GM12875 (cell line): ENCODE data around the gene CALM3.
A peak's percentile ranks its signal among the peaks of the same experiment; 100 is the strongest.

Experiments used
- H3K4me3 ChIP-seq: one replicate; pipeline ENCODE4 v1.5.1; 2011; ENCODE audit warnings: low read depth, low read length, control low read depth
- TF ChIP-seq, protein P1 (sequence below): IDR thresholded peaks from 2 replicates; pipeline ENCODE4 v1.5.1; 2011; ENCODE audit warnings: low read depth, mild to moderate bottlenecking, control low read depth, inconsistent platforms, low read length, moderate library complexity, borderline replicate concordance; ENCODE audit not compliant: insufficient read depth

The CALM3 gene

DNA sequence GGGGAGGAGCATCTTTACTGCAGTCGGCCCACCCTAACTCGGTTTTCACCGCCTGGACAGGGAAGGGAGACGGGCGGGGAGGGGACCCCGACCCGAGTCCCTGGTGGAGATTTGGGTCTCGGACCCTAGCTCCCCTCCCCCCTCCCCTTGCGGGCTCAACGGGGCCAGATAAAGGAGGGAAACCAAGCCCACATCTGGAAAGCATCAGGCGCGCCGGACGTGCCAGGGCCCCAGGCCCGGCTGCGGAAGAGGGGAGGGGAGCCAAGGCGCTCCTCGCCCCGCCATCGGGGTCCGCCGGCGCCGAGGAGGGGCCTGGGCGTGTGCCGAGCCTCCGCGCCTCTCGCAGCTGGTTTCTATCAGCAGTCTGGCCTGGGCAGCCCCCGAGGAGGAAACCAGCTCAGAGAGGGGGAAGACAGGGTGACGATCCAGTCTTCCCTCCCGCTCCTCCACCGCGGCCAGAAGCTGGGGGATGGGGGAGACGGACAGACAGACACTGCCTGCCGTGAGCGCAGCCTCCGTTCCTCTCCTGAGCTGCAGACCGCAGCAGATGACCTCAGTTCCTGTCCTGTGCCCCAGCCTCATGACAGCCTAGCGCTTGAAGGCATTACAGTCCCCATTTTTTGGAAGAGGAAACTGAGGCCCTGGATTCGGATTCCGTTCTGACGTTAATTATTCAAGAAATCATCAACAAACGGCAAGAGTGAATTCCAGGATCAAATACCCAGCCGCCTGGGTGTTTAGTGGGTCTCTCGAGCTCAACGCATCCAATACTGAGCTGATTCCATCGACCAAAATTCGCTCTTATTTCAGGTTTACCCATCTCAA, 38.4 kb downstream of the CALM3 start:
- TF ChIP-seq, protein P1, sequence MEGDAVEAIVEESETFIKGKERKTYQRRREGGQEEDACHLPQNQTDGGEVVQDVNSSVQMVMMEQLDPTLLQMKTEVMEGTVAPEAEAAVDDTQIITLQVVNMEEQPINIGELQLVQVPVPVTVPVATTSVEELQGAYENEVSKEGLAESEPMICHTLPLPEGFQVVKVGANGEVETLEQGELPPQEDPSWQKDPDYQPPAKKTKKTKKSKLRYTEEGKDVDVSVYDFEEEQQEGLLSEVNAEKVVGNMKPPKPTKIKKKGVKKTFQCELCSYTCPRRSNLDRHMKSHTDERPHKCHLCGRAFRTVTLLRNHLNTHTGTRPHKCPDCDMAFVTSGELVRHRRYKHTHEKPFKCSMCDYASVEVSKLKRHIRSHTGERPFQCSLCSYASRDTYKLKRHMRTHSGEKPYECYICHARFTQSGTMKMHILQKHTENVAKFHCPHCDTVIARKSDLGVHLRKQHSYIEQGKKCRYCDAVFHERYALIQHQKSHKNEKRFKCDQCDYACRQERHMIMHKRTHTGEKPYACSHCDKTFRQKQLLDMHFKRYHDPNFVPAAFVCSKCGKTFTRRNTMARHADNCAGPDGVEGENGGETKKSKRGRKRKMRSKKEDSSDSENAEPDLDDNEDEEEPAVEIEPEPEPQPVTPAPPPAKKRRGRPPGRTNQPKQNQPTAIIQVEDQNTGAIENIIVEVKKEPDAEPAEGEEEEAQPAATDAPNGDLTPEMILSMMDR: no peak
- peak overlapping the region; percentile 49 for H3K4me3 ChIP-seq

DNA sequence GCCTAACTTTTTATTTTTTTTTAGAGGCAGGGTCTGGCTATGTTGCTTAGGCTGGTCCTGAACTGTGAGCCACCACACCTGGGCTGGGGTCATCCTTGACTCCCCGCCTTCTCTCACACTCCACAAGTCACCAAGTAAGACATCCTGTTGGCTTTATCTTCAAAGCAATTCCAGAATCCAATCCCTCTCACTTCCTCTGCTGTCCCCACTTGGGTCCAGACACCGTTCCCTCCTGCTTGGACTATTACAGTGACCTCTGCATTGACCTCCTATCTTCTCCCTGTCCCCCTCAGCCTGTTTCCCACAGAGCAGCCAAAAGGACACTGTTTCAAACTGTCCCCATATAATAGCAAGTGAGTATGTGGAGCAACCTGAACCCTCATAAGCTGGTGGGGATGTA, 39.5 kb downstream of the CALM3 start:
- no peak overlapping the region for H3K4me3 ChIP-seq
- TF ChIP-seq, protein P1: no peak

DNA sequence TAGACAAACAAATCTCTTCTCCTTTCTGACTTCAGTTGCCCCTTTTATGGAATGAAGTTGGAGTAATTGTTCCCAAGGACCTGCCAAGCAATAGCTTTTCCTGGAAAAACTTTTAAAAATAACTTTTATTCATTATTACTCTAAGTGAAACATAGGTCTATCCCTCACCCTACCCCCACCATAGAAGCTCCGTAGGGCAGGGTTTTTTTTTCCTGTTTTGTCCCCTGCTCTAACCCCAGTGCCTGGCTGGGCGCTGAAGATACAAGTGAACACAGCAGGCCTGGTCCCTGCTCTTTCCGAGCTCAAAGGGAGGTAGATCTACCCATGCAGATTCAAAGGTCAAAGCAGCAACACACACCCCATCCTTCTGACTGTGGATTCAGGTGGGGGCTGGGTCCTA, 43.6 kb downstream of the CALM3 start:
- H3K4me3 ChIP-seq: no peak overlapping the region
- TF ChIP-seq, protein P1: no peak

DNA sequence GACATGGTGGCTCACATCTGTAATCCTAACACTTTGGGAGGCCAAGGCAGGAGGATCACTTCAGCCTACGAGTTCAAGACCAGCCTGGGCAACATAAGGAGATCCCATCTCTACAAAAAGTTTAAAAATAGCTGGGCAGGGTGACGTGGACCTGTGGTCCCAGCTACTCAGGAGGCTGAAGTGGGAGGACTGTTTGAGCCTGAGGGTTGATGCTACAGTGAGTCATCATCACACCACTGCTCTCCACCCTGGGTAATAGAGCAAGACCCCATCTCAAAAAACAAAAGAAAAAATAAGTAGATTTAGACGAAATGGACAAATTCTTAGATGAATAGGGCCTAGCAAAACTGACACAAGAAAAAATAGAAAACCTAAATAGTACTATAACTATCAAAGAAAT, 45.3 kb downstream of the CALM3 start:
- H3K4me3 ChIP-seq: no peak overlapping the region
- TF ChIP-seq, protein P1: no peak

DNA sequence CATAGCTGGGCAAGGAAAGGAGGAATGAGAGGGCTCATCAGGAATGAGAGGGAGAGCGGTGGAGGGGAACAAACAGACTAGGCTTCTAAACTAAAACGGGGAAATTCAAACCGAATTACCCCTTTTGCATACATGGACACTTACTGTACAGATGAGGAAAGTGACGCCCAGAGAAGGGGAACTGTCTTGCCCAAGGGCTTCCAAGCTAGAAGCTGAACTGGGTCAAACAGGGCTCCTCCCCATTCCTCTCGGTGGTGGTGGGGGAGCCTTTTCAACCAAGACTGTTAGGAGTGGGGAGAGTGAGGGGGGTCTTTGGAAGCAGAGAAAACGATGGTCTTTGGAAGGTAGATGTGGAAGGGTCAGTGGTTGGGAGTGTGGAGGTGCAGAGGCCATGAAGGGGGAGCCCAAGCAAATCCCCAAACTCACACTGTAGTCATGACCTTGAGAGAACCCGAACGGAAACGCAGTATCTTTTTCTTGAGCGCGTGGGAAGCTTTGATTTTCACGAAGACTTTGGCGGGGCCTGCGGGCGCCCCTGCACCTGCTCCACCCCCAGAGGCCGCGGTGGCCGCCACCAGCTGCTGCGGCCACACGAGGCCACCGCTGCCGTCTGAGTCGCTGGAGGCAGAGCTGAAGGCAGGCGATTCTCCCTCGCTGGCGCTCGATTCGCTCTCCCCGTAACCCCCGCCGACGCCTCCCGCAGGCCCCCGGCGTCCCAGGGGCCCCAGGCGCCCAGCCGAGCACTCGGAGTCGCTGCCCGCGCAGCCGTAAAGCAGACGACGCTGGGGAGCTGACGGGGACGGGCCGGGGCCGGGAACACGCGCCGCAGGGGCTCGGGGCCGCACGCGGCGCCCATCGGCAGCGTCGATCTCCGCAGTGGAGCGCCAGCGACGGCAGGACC, 47.2 kb downstream of the CALM3 start:
- no peak overlapping the region for H3K4me3 ChIP-seq
- TF ChIP-seq, protein P1: no peak

DNA sequence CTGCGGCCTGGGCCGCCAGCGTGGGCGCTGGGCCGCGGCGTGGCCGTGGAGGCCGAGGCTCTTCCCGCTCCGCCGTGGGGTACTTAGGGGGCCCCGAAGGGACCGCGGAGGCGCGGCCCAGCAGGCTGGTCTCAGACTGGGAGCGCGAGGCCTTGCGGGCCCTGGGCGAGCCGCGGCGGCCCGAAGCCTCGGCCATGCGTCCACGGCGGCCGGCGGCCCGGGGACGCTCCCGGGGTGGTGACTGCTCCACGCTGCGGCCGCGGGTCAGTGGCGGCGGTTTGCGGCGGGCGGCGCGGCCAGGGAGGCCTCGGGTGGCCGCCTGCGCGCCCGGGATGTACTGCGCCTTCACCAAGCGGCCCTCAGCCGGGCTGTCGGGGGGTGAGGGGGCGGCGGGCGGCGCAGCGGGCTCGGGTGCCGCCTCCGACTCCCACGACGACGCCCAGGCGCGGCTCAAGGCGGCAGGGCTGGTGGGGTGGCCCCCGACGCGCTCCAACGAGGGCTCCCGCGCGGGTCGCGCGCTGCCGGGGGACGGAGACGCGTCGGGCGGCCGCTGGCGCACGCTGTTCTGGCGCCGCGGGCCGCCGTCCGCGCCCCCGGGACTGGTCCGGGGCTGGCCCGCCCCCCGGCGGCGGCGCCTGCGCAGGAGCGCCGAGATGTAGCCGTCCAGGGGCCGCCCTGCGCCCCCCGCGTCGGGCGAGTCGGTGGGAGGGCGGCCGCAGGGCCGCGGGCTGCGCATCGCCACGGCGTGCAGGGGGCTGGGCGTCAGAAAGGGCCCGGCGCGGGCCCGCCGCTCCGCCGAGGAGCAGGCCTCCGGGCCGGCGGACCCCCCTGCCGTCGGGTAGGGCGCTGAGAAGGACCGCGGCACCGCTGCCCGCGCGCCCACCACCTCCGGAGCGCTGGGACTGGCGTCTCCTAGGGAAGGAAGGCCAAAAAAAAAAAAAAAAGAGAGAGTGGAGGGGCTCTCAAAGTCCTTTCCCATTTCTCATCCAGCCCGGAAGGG, 48.1 kb downstream of the CALM3 start:
- H3K4me3 ChIP-seq: no peak overlapping the region
- TF ChIP-seq, protein P1: no peak
